ENCODE measurements around the gene SHISAL1. TPM values are rescaled to one million over a fixed set of nuclear protein-coding genes. Genes with fewer than 3 reads are reported as not detected.

Gene SHISAL1
- total RNA-seq, 1 donor, result 11.4 TPM

DNA sequence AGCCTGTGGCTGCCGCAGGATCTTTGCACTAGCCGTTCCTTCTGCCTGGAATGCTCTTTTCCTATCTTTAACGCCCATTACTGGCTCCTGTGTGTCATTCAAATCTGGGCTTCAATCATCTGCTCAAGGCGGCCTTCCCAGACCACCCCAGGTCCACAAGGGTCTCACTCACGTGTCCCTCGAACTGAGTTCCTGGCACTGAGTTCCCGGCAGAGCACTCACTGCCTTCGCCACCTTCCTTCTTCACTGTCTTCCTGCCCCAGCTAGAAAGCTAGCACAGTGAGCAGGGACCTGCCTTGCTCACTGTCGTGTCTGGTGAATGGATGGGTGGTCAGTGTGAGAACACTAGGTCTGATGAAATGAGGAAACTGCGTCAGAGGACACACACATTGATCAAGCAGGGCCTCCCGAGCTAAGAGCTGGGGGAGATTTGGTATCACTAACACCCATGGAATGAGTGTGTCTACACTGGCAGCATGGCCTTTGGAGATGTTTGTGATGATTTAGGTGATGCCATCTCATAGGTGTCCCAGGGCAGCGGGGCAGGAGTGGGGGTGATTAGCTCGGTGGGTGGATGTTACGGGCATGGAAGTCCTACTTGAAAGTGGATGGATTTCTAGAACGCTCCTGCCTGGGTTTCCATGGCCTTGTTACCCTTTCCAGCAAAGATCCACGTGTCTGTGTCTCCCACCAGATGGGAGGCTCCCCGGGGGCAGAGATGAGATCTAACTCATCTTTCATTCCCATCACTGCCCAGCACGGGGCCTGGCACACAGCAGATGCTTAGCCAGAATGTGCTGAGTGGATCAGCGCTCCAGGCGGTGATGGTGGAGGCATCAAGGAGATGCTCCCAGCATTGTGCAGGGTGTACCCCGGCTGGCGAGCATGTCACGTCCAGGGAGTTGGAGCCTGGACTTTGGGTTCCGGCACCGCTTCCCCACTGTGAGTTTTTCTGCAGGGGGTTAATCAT, 64.5 kb downstream of the SHISAL1 start:
- TF ChIP-seq, protein P1, sequence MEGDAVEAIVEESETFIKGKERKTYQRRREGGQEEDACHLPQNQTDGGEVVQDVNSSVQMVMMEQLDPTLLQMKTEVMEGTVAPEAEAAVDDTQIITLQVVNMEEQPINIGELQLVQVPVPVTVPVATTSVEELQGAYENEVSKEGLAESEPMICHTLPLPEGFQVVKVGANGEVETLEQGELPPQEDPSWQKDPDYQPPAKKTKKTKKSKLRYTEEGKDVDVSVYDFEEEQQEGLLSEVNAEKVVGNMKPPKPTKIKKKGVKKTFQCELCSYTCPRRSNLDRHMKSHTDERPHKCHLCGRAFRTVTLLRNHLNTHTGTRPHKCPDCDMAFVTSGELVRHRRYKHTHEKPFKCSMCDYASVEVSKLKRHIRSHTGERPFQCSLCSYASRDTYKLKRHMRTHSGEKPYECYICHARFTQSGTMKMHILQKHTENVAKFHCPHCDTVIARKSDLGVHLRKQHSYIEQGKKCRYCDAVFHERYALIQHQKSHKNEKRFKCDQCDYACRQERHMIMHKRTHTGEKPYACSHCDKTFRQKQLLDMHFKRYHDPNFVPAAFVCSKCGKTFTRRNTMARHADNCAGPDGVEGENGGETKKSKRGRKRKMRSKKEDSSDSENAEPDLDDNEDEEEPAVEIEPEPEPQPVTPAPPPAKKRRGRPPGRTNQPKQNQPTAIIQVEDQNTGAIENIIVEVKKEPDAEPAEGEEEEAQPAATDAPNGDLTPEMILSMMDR (IDR thresholded peaks at IDR 0.05; ENCODE audit: insufficient read depth, low read length), result no peak
- DNase-seq (ENCODE audit: low read depth), result no peak
- no peak overlapping the region for H3K4me3 ChIP-seq (ENCODE audit: low read depth, low read length)

DNA sequence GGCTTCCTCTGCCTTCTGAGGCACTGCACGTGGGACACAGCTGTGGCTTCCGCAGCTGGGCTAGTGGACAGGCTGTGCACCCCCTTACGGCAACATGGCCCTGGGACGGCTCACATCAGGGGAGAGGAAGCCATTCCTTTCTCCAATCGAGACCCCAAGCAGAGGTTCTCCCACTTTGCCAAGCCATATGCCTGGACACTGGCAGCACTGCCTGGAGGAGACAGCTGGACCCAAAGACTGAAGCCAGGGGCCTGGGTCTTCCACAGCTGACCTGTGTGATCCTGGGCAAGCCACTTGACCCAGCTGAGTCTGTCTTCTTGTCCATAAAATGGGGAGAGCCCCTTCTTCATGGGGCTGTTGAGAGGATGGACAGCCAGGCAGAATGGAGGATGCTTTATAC, 65.4 kb downstream of the SHISAL1 start:
- DNase-seq (ENCODE audit: low read depth), result no peak
- TF ChIP-seq, protein P1 (IDR thresholded peaks at IDR 0.05; ENCODE audit: insufficient read depth, low read length), result no peak
- no peak overlapping the region for H3K4me3 ChIP-seq (ENCODE audit: low read depth, low read length)

DNA sequence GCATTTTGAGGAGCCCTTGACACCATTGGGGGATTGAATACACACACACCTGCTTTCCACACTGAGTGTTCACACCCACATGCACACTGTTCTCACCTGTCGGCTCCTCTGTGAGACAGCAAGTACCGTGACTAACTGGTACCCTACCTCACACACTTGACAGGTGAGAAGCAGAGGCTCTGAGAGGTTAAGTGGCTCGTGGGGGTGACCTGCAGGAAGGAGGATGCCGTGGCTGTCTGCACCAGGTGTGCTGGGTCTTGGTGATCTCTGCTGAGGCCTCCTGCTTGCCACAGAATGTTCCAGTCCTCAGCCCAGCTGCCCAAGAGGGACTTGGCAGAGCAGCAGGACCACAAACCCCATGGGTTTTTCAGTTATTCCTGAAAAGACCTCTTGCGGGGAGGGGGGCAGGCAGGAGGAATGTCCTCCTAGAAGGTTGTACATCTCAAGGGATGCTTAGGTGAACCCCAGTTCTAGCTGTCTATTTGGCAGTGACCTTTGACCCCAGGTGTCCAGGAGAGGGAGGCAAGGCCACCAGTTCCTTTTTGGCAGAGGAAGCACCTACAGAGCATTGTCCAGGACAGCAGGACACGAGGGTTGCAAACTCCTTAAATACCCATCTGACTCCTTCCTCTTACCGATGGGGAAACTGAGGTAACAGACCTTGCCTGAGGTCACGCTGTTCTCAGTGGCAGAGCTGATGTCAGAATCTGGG, 66.0 kb downstream of the SHISAL1 start:
- TF ChIP-seq, protein P1 (IDR thresholded peaks at IDR 0.05; ENCODE audit: insufficient read depth, low read length), result no peak
- no peak for DNase-seq (ENCODE audit: low read depth)
- H3K4me3 ChIP-seq (ENCODE audit: low read depth, low read length), result no peak overlapping the region

DNA sequence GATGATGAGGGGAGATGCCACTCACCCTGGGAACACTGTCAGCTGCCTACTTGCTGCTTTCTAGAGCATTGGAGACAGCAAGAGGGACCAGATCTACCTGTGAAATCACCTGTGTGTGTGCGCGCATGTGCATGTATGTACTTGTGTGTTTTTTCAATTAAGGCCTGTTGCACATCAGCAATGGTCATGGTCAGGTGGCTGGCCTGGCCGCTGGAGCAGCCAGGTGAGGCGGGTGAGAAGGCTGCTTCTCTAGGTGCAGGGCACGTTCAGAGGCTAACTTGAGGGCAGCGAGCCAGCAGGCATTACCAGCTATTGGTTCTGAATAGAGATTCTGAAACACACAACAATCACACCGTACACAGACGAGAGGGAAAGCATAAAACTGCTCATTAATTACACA, 66.9 kb downstream of the SHISAL1 start:
- no peak overlapping the region for H3K4me3 ChIP-seq (ENCODE audit: low read depth, low read length)
- DNase-seq (ENCODE audit: low read depth), result no peak
- TF ChIP-seq, protein P1 (IDR thresholded peaks at IDR 0.05; ENCODE audit: insufficient read depth, low read length), result no peak

DNA sequence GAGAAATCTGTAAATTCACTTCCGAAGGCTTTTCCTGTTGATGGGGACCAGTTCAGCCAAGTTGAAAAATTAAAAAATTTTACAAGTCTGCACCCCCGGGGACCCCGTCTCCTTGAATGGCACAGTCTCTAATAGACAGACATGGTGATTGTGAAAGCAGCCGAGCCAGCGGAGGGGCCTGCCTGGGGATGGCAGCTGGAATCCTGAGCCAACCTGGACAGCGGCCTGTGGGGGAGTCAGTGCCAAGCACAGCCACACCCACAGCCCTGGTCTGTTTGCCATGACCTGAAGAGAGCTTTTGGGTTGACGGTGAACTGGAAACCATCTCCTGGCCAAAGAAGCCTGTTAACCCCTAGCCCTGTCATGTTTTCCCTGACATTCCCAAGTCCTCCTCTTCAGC, 67.3 kb downstream of the SHISAL1 start:
- no peak overlapping the region for H3K4me3 ChIP-seq (ENCODE audit: low read depth, low read length)
- TF ChIP-seq, protein P1 (IDR thresholded peaks at IDR 0.05; ENCODE audit: insufficient read depth, low read length), result no peak
- no peak for DNase-seq (ENCODE audit: low read depth)

DNA sequence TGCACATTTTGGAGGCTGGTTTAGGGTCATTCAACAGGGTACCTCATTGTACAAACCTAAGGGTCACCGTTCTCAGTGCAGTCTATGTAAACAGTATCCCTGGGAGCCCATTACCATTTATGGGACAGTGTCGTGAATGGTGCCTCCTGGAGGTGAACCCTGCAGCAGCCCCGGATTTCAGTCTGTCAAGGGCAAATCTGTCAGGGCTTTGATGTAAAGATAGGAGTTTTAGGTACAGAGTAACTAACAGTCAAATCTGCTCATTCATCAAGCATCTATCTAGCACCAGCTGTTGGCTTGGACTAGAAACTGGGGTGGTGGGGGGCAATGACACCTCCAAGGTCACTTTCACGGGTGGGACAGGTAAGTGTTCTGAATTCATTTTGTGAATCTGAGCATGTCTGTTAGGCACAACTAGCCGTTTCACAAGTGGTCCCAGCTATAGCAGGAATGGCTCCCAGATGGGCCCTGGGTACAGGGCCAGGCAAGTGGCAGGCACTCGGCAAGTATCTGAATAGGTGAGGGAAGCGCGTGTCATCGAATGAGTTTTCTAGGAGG, 68.4 kb downstream of the SHISAL1 start:
- TF ChIP-seq, protein P1 (IDR thresholded peaks at IDR 0.05; ENCODE audit: insufficient read depth, low read length), result no peak
- DNase-seq (ENCODE audit: low read depth), result no peak
- H3K4me3 ChIP-seq (ENCODE audit: low read depth, low read length), result no peak overlapping the region

All from fibroblast of the aortic adventitia (primary cell).